ENCODE measurements around the gene BAIAP2L1. TPM values are rescaled to one million over a fixed set of nuclear protein-coding genes. Genes with fewer than 3 reads are reported as not detected.

Gene BAIAP2L1
- total RNA-seq, 2 experiments from 2014 or later, result 1.7 to 2.3 TPM

DNA sequence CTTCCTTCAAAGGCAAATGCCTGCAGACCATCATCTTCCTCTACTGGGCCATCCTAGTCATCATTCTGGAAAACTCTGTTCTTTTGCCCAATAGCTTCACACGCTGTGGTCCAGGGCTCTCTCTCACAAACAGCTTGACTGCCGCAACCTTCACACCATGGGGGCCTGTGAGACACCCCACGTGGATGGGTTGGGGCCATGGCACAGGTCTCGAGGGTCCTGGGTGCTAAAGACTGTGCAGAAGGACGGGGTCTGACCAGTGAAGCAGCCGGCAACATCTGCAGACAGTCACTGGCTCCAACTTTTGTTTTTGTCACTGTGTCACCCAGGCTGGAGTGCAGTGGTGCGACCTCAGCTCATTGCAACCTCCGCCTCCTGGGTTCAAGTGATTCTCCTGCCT is 91.3 kb downstream of the BAIAP2L1 start:
- no peak overlapping the region for H3K27ac Mint-ChIP-seq
- H3K4me3 Mint-ChIP-seq, result no peak overlapping the region
- ATAC-seq, result no peak
- H3K27me3 Mint-ChIP-seq, result no peaks in the 10 kb centered on the region
- no peaks in the 10 kb centered on the region for H3K9me3 Mint-ChIP-seq
- CTCF ChIA-PET, result no interaction called here
- DNase-seq, result no peak
- TF ChIP-seq, protein P1, sequence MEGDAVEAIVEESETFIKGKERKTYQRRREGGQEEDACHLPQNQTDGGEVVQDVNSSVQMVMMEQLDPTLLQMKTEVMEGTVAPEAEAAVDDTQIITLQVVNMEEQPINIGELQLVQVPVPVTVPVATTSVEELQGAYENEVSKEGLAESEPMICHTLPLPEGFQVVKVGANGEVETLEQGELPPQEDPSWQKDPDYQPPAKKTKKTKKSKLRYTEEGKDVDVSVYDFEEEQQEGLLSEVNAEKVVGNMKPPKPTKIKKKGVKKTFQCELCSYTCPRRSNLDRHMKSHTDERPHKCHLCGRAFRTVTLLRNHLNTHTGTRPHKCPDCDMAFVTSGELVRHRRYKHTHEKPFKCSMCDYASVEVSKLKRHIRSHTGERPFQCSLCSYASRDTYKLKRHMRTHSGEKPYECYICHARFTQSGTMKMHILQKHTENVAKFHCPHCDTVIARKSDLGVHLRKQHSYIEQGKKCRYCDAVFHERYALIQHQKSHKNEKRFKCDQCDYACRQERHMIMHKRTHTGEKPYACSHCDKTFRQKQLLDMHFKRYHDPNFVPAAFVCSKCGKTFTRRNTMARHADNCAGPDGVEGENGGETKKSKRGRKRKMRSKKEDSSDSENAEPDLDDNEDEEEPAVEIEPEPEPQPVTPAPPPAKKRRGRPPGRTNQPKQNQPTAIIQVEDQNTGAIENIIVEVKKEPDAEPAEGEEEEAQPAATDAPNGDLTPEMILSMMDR (IDR thresholded peaks at IDR 0.05), result no peak
- POLR2A ChIA-PET, result no interaction called here
- no peaks in the 10 kb centered on the region for H3K4me1 Mint-ChIP-seq (ENCODE audit: low read depth)
- H3K36me3 Mint-ChIP-seq (ENCODE audit: low read depth), result no peaks in the 10 kb centered on the region
- intact Hi-C loops (cut with micrococcal nuclease), result no loop called here

DNA sequence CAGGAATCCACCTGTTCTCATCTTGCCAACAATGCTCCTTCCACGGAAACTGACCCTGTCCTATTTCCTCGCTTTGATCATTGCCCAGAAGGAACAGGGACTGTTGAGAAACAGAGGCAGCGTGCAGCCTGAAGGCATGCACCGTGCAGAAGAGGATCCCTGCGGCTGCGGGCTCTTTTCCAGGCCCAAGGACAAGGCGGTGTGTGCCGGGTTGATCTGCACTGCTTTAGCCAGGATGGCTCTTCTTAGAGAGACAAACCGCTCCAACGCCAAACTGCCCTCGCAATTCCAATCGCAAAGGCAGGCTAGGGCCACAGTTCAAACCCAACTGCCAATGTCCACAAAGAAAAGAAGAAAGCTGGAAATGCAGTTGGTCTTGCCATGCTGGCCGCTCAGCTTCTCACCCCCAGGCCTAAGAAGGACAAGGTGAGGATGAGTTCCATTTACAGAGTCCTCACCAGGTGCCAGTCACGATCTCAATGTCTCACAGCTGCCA is 92.9 kb downstream of the BAIAP2L1 start:
- no peak for ATAC-seq
- no peak overlapping the region for H3K27ac Mint-ChIP-seq
- ChIA-PET POLR2A (no interaction called here), CTCF (no interaction called here)
- no peaks in the 10 kb centered on the region for H3K4me1 Mint-ChIP-seq (ENCODE audit: low read depth)
- H3K4me3 Mint-ChIP-seq, result no peak overlapping the region
- H3K27me3 Mint-ChIP-seq, result no peaks in the 10 kb centered on the region
- DNase-seq, result no peak
- intact Hi-C loops (cut with micrococcal nuclease), result no loop called here
- TF ChIP-seq, protein P1 (IDR thresholded peaks at IDR 0.05), result no peak
- no peaks in the 10 kb centered on the region for H3K9me3 Mint-ChIP-seq
- H3K36me3 Mint-ChIP-seq (ENCODE audit: low read depth), result no peaks in the 10 kb centered on the region

DNA sequence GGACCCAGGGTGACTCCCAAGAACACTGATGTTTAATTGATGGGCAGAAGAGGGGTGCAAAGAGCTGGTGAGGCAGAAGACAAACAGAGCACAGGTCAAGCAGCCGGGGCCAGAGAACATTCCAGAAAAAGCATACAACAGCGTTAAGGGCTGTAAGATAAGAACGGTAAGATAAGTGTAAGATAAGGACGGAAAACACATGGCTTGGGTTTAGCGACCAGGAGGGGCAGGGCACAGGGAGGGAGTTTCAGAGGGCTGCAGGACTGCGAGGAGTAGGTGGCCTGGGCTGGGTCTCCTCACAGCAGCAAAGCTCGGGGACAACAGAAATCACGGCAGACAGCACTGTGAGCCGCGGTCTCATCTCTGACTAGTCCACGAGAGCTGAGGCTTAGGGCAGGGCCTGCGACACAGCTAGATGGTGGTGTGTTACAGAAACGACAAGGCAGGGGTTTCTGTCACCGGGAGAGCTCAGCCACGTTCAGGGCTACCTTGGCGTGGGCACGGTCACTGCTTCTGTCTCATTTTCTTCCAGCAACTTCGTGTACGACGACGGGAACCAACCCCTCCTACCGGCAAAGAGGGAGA is 94.8 kb downstream of the BAIAP2L1 start:
- H3K27me3 Mint-ChIP-seq, result no peaks in the 10 kb centered on the region
- H3K36me3 Mint-ChIP-seq (ENCODE audit: low read depth), result no peaks in the 10 kb centered on the region
- no peak overlapping the region for H3K4me3 Mint-ChIP-seq

DNA sequence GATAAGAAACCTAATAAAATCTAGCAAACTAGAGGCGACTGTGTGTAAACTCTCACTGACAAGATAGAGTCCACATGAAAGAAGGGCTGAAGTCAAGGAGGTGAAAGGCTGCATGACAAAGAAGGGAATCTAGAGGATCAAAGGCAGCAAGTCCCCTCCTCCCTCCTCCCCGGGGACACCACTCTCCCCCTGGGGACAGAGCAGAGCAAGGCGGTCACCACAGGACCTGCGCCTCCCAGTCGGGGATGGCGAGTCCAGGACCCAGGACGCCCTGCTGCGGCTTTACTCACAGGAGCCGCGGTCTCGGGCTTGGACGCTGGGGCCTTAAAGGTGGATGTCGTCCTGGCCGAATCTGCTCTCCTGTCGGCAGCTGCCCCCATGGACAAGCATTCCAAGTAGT is 97.0 kb downstream of the BAIAP2L1 start:
- Mint-ChIP-seq H3K27me3 (no peaks in the 10 kb centered on the region), H3K4me3 (no peak overlapping the region), H3K4me1 (ENCODE audit: low read depth) (no peaks in the 10 kb centered on the region), H3K36me3 (ENCODE audit: low read depth) (no peaks in the 10 kb centered on the region), H3K27ac (no peak overlapping the region), H3K9me3 (no peaks in the 10 kb centered on the region)
- no peak for ATAC-seq
- ChIA-PET POLR2A (no interaction called here), CTCF (no interaction called here)
- TF ChIP-seq, protein P1 (IDR thresholded peaks at IDR 0.05), result no peak
- no peak for DNase-seq
- intact Hi-C loops (cut with micrococcal nuclease), result no loop called here

More for the DNA sequence above, 94.8 kb downstream of the BAIAP2L1 start:
- CTCF ChIA-PET, result no interaction called here
- no peaks in the 10 kb centered on the region for H3K4me1 Mint-ChIP-seq (ENCODE audit: low read depth)
- no peaks in the 10 kb centered on the region for H3K9me3 Mint-ChIP-seq
- no peak for ATAC-seq
- no peak overlapping the region for H3K27ac Mint-ChIP-seq
- POLR2A ChIA-PET, result interaction anchor here (0.6 kb wide), 1 partner anchor 1872 kb away, joined by 3 read pairs; no protein-coding TSS in a partner anchor
- intact Hi-C loops (cut with micrococcal nuclease), result no loop called here
- TF ChIP-seq, protein P1 (IDR thresholded peaks at IDR 0.05), result no peak
- no peak for DNase-seq

DNA sequence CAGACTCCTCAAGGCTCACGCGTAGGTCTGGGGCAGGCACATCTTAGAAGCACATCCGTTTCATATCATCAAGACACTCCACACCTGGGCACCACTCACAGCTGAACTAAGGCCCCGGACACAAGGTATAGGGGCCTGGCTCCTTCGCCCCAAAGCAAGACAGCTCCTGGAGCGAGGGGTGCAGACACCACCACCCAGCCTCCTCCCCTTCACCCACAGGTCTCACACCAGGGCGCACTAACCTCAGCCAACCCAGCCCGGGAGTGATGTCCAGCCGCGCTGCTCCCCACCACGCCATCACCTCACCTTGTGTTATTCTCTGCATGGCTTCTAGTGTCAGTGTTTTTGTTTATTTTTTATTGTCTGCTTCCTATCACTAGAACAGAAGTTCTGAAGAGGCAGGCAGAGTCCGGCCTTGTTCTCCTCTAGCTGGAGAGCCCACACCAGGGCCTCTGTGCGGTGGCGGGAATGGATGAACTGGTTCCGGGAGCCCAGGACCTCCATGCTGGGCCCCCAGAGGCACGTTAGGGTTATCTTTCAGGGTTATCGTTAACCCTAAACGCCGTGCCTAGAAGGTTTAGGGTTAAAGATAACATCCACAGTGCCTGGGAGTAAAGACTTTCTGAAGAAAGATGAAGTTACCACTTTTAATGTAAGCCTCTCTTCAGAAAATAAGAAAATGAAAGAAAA is 97.6 kb downstream of the BAIAP2L1 start:
- ATAC-seq, result no peak
- DNase-seq, result no peak
- Mint-ChIP-seq H3K4me3 (no peak overlapping the region), H3K4me1 (ENCODE audit: low read depth) (no peaks in the 10 kb centered on the region), H3K27me3 (no peaks in the 10 kb centered on the region), H3K36me3 (ENCODE audit: low read depth) (no peaks in the 10 kb centered on the region), H3K9me3 (no peaks in the 10 kb centered on the region), H3K27ac (no peak overlapping the region)
- POLR2A ChIA-PET, result no interaction called here
- TF ChIP-seq, protein P1 (IDR thresholded peaks at IDR 0.05), result no peak
- intact Hi-C loops (cut with micrococcal nuclease), result no loop called here
- CTCF ChIA-PET, result no interaction called here

Measured in activated CD8-positive, alpha-beta T cell treated with anti-CD3 and anti-CD28 coated beads for 36 hours (primary cell).